Measurements from ENCODE around the gene CHRNE.
"Not testable (repeated sequence)": the region's sequence is repeated elsewhere in the genome, so short reads cannot be mapped to it uniquely, and the experiment has no call there.

The CHRNE gene

DNA sequence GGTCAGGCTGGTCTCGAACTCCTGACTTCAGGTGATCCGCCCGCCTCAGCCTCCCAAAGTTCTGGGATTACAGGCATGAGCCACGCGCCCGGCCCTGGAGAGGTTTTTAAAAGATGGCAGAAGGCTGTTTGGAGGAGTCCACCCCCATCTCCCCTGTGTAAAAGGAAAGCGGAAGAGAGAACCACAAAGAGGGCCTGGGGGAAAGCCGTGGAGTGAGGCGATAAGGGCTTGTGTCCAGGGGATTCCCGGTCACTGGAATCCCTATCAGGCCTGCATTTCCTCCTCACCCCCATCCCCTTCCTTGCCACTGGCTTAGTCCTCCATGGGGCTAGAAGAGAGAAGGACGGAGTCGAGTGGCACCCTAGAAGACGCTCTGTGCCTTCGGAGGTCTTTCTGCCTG is 29.1 kb upstream of the CHRNE start, which contains the start of gene GP1BA:
Gene GP1BA, plus strand, starts transcription at position 315 of the 400 bp plus-strand sequence. CDS start 328 bp downstream, outside the sequence.
- POLR2A ChIA-PET, result no interaction called here
- no peak for TF ChIP-seq CTCF (IDR thresholded peaks at IDR 0.05; ENCODE audit: control extremely low read depth, extremely low read depth, low read depth, missing control alignments)
- DNase-seq (ENCODE audit: extremely low spot score), result no peak
- CTCF ChIA-PET, result interaction anchor here (1.0 kb wide), 1 partner anchor 12 kb away, joined by 3 read pairs; no protein-coding TSS in a partner anchor

DNA sequence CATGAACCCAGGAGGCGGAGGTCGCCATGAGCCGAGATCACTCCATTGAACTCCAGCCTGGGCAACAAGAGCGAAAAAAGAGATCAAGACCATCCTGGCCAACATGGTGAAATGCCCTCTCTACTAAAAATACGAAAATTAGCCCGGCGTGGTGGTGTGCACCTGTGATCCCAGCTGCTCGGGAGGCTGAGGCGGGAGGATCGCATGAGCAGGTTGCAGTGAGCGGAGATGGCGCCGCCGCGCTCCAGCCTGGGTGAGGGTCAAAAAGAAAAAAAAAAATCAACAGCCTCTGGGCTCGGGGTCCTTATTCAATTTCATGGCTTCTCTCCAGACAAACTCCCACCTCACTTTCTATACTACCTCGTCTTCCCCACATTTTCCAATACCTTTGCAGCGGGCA is 26.0 kb upstream of the CHRNE start:
- CTCF ChIA-PET, result no interaction called here
- no peak for TF ChIP-seq CTCF (IDR thresholded peaks at IDR 0.05; ENCODE audit: control extremely low read depth, extremely low read depth, low read depth, missing control alignments)
- POLR2A ChIA-PET, result no interaction called here
- no peak for DNase-seq (ENCODE audit: extremely low spot score)

DNA sequence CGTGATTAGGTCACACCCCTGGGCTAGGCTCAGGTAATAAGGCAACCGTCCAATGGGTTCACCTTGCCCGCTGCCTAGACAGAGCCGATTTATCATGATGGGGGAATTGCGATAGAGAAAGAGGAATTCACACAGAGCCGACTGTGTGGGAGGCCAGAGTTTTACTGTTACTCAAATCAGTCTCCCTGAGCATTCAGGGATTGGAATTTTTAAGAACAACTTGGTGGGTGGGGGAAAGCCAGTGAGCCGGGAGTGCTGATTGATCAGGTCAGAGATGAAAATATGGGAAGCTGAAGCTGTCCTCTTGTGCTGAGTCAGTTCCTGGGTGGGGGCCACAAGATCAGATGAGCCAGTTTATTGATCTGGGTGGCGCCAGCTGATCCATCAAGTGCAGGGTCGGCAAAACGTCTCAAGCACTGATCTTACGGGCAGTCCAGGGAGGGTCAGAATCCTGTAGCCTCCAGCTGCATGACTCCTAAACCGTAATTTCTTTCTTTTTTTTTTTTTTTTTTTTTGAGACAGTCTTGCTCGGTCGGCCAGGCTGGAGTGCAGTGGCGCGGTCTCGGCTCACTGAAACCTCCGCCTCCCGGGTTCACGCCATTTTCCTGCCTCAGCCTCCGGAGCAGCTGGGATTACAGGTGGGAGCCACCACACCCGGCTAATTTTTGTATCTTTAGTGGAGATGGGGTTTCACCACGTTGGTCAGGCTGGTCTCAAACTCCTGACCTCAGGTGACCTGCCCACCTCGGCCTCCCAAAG is 23.9 kb upstream of the CHRNE start:
- POLR2A ChIA-PET; DNase-seq (ENCODE audit: extremely low spot score): not testable (repeated sequence)
- CTCF ChIA-PET, result interaction anchor here (0.7 to 1.7 kb wide), 5 partner anchors 9 to 18 kb away, joined by 3 to 4 read pairs (median 3); partner anchors contain the start of genes RNF167 and SLC25A11

GRCh38 chr17:4921320-4921719 is 18.4 kb upstream of the CHRNE start:
- no peak for DNase-seq (ENCODE audit: extremely low spot score)
- ChIA-PET POLR2A (no interaction called here), CTCF (interaction anchor here (1.0 kb wide), 1 partner anchor 13 kb away, joined by 3 read pairs; no protein-coding TSS in a partner anchor)
- TF ChIP-seq CTCF (IDR thresholded peaks at IDR 0.05; ENCODE audit: control extremely low read depth, extremely low read depth, low read depth, missing control alignments), result no peak

DNA sequence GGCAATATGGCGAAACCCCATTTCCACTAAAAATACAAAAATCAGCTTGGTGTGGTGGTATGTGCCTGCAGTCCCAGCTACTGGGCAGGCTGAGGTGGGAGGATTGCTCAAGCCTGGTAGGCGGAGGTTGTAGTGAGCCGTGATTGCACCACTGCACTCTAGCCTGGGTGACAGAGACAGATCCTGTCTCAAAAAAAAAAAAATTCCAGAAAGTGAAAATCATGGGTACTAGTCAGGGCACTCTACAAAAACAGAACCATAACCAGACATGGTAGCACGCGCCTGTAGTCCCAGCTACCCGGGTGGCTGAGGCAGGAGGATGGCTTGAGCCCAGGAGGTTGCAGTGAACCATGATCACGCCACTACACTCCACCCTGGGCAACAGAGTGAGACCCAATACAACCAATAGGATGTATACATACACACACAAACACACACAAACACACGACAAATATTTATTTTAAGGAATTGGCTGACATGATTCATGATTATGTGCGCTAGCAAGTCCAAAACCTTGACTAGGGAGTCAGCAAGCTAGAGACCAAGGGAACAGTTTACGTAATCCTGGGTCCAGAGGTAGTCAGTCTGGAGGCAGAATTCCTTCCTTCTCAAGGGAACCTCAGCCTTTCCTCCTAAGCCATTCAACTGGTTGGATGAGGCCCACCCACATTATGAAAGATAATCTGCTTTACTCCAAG is 17.6 kb upstream of the CHRNE start:
- ChIA-PET CTCF (interaction anchor here (0.7 to 4.1 kb wide), 3 partner anchors 11 to 14 kb away, joined by 3 to 29 read pairs (median 3); no protein-coding TSS in a partner anchor), POLR2A (no interaction called here)
- TF ChIP-seq CTCF (IDR thresholded peaks at IDR 0.05; ENCODE audit: control extremely low read depth, extremely low read depth, low read depth, missing control alignments), result no peak
- no peak for DNase-seq (ENCODE audit: extremely low spot score)

DNA sequence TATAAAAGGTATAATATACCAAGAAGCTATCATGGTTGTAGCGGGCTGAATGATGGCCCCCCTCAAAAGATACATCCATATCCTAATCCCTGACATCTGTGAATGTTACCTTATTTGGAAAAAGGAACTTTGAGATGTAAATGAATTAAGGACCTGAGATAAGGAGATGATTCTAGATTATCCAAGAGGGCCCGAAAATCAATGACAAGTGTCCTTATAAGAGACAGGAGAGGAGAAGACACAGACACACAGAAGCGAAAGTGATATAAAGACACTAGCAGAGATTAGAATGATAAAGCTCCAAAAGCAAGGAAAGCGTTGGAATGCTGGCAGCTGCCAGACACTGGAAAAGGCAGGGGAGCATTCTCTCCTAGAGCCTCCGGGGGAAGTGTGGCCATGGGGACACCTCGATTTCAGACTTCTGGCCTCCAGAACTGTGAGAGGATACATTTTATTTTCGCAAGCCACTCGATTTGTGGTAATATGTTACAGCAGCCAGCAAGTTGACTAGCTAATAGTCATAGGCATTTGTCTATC is 16.7 kb upstream of the CHRNE start:
- ChIA-PET CTCF (interaction anchor here (0.7 to 4.1 kb wide), 2 partner anchors 10 to 13 kb away, joined by 3 to 29 read pairs; no protein-coding TSS in a partner anchor), POLR2A (no interaction called here)
- TF ChIP-seq CTCF (IDR thresholded peaks at IDR 0.05; ENCODE audit: control extremely low read depth, extremely low read depth, low read depth, missing control alignments), result no peak
- no peak for DNase-seq (ENCODE audit: extremely low spot score)

- POLR2A ChIA-PET; DNase-seq (ENCODE audit: extremely low spot score): not testable (repeated sequence)
- CTCF ChIA-PET, result interaction anchor here (1.4 to 2.1 kb wide), 2 partner anchors 11 to 12 kb away, joined by 5 to 9 read pairs; partner anchors contain the start of gene CHRNE
Observed at GRCh38 chr17:4914551-4914950, 11.7 kb upstream of the CHRNE start.
